GM12864 (cell line): Measurements from ENCODE around the gene ITSN1.
"Not testable (repeated sequence)": the region's sequence is repeated elsewhere in the genome, so short reads cannot be mapped to it uniquely, and the experiment has no call there.

Experiments
- DNase-seq: peaks from one replicate; pipeline ENCODE4 v3.0.0-alpha.2; 2011; ENCODE audit warnings: low read depth
- H3K4me3 ChIP-seq: 2 replicates; pipeline ENCODE4 v1.5.1; 2011; ENCODE audit warnings: mild to moderate bottlenecking, low read depth, low read length, control low read depth
- CTCF ChIP-seq: IDR thresholded peaks from 2 replicates; pipeline ENCODE4 v1.5.1; 2011; ENCODE audit warnings: low read depth, mild to moderate bottlenecking, moderate library complexity, low read length, control low read depth, inconsistent platforms; ENCODE audit errors: missing control alignments

ITSN1 gene

GRCh38 chr21:33865996-33866575 lies 223.8 kb downstream of the ITSN1 start:
- DNase-seq: no peak
- TF ChIP-seq CTCF: no peak
- H3K4me3 ChIP-seq: no peak overlapping the region

DNA sequence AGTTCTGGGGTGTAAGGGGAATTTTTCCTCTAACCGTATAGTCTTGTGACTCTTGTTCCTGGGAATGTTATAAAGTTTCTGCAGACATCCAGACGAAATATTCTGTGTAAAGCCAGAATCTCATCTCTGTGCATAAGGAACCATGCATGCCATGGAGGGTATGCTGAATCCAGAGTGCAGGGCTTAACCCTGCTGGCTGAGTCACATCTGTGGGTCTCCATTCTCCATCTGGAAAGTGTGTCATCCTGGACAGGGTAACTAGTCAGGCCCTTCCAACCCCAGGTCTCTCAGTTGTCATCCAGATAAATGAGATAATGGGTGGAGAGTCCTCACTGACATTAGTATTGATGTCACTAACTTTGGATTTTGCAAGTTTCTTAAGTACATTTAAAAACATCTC lies 224.5 kb downstream of the ITSN1 start:
- TF ChIP-seq CTCF: no peak
- no peak for DNase-seq
- H3K4me3 ChIP-seq: no peak overlapping the region

GRCh38 chr21:33867868-33868267 lies 225.6 kb downstream of the ITSN1 start:
- not testable (repeated sequence) for DNase-seq, H3K4me3 ChIP-seq

- no peak overlapping the region for H3K4me3 ChIP-seq
- no peak for DNase-seq
- no peak for TF ChIP-seq CTCF
These were observed 227.6 kb downstream of the ITSN1 start for GRCh38 chr21:33869873-33870272.

DNA sequence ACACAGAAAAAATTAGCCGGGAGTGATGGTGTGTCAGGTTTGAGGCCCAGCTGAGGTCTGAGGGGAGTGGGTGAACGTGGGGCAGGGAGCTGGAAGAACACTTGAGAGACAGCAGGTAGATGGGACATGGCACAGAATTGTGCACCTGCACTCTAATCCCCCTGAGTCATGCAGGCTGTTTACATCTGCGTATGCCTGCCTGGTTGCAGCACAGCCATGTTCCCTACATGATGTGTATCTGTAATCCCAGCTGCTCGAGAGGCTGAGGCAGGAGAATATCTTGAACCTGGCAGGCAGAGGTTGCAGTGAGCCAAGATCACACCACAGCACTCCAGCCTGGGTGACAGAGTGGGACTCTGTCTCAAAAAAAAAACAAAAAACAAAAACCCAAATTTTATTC lies 228.5 kb downstream of the ITSN1 start:
- TF ChIP-seq CTCF: no peak
- DNase-seq: no peak
- H3K4me3 ChIP-seq: no peak overlapping the region

GRCh38 chr21:33871171-33871570 lies 228.9 kb downstream of the ITSN1 start:
- TF ChIP-seq CTCF: no peak
- no peak for DNase-seq
- no peak overlapping the region for H3K4me3 ChIP-seq

- no peak for DNase-seq
- no peak for TF ChIP-seq CTCF
- no peak overlapping the region for H3K4me3 ChIP-seq
These were observed 230.7 kb downstream of the ITSN1 start for GRCh38 chr21:33872881-33873515.
